ENCODE measurements around the gene AKR1C1.
"Not testable (repeated sequence)": the region's sequence is repeated elsewhere in the genome, so short reads cannot be mapped to it uniquely, and the experiment has no call there.

AKR1C1 gene

GRCh38 chr10:4984223-4984622, 21.0 kb downstream of the AKR1C1 start:
- DNase-seq: no peak

- no peak for DNase-seq
Observed at GRCh38 chr10:4984971-4985594, 21.9 kb downstream of the AKR1C1 start.

- not testable (repeated sequence) for DNase-seq
Observed at GRCh38 chr10:4988000-4988641, 24.9 kb downstream of the AKR1C1 start.

- DNase-seq: no peak
Observed at GRCh38 chr10:4990217-4990616, 27.0 kb downstream of the AKR1C1 start.

GRCh38 chr10:4991463-4991862, 28.2 kb downstream of the AKR1C1 start:
- DNase-seq: not testable (repeated sequence)

- not testable (repeated sequence) for DNase-seq
Observed at GRCh38 chr10:4992564-4992963, 29.3 kb downstream of the AKR1C1 start.

GRCh38 chr10:4994260-4994659, 31.0 kb downstream of the AKR1C1 start:
- DNase-seq: not testable (repeated sequence)

GRCh38 chr10:4998671-4999070, 35.5 kb downstream of the AKR1C1 start:
- no peak for DNase-seq

GRCh38 chr10:5002013-5002727, 39.0 kb downstream of the AKR1C1 start:
- no peak for DNase-seq

- DNase-seq: not testable (repeated sequence)
Observed at GRCh38 chr10:5003127-5004029, 40.2 kb downstream of the AKR1C1 start, which contains the start of gene AKR1C2. AKR1C2 (minus strand) TSS chr10:5003857; CDS start chr10:5003835, 22 bp downstream.

- not testable (repeated sequence) for DNase-seq
Observed at GRCh38 chr10:5004030-5004385, 40.8 kb downstream of the AKR1C1 start.

- not testable (repeated sequence) for DNase-seq
Observed at GRCh38 chr10:5004501-5004900, 41.3 kb downstream of the AKR1C1 start.

GRCh38 chr10:5008857-5009548, 45.8 kb downstream of the AKR1C1 start:
- not testable (repeated sequence) for DNase-seq

GRCh38 chr10:5010043-5010442, 46.8 kb downstream of the AKR1C1 start:
- not testable (repeated sequence) for DNase-seq

- not testable (repeated sequence) for DNase-seq
Observed at GRCh38 chr10:5011392-5011791, 48.2 kb downstream of the AKR1C1 start.

- no peak for DNase-seq
Observed at GRCh38 chr10:5012595-5012994, 49.4 kb downstream of the AKR1C1 start.

- no peak for DNase-seq
Observed at GRCh38 chr10:5013385-5013784, 50.2 kb downstream of the AKR1C1 start.

- DNase-seq: not testable (repeated sequence)
Observed at GRCh38 chr10:5014200-5014910, 51.1 kb downstream of the AKR1C1 start.

- DNase-seq: no peak
Observed at GRCh38 chr10:5014936-5015335, 51.7 kb downstream of the AKR1C1 start.

- DNase-seq: no peak
Observed at GRCh38 chr10:5018134-5018533, 54.9 kb downstream of the AKR1C1 start.

- DNase-seq: not testable (repeated sequence)
Observed at GRCh38 chr10:5018671-5019277, 55.6 kb downstream of the AKR1C1 start.

All from stimulated activated CD4-positive, alpha-beta T cell treated with anti-CD3 and anti-CD28 coated beads, Interleukin-2, amount 100 ng/mL, for 48 hours (primary cell).